GM19025 (cell line): ENCODE results near the gene TIMP2.
"Not testable (repeated sequence)": the region's sequence is repeated elsewhere in the genome, so short reads cannot be mapped to it uniquely, and the experiment has no call there.

Experiments used
- ATAC-seq: cut with Tn5 transposase; IDR thresholded peaks from one replicate; pipeline ENCODE4 v1.9.1; 2021; ENCODE audit warnings: mild to moderate bottlenecking, low read depth, moderate library complexity; ENCODE audit not compliant: unreplicated experiment

TIMP2 gene

GRCh38 chr17:78892062-78892456 is 33.1 kb downstream of the TIMP2 start:
- no peak for ATAC-seq

GRCh38 chr17:78891406-78892061 is 33.7 kb downstream of the TIMP2 start:
- ATAC-seq, result no peak

- ATAC-seq, result no peak
Measured at GRCh38 chr17:78890498-78890897, 34.7 kb downstream of the TIMP2 start.

DNA sequence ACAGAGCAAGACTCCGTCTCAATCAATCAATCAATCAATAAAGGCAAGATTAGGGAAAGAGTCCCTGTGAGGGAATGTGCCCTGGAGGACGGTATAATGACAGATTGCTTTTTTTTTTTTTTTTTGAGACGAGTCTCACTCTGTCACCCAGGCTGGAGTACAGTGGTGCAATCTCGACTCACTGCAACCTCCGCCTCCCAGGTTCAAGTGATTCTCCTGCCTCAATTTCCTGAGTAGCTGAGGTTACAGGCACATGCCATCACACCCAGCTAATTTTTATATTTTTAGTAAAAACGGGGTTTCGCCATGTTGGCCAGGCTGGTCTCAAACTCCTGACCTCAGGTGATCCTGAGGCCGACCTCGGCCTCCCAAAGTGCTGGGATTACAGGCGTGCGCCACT is 35.1 kb downstream of the TIMP2 start:
- not testable (repeated sequence) for ATAC-seq

- ATAC-seq, result no peak
Measured at GRCh38 chr17:78889531-78889930, 35.7 kb downstream of the TIMP2 start.

GRCh38 chr17:78888941-78889518 is 36.2 kb downstream of the TIMP2 start:
- no peak for ATAC-seq

- ATAC-seq, result no peak
Measured at GRCh38 chr17:78886954-78887353, 38.2 kb downstream of the TIMP2 start.

DNA sequence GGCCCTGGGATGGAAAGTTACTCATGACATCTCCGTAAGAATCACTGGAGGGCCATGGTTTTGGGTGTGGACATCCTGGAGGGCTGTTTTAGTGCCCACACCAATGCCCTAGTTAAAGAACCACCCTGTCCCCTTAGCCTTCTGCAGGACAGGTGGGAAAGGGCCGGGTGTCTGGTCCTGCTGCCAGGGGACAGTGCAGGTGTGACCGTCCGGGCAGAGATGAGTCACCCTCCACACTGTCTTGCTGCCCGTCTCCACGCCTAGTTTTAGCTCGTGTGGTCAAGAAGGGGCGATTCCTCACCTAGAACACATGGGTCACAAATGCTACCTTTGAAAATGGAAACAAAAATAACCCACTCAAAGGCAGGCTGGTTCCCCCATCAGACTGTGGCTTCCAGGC is 39.2 kb downstream of the TIMP2 start:
- no peak for ATAC-seq

GRCh38 chr17:78884876-78885667 is 40.1 kb downstream of the TIMP2 start:
- ATAC-seq, result no peak

GRCh38 chr17:78884148-78884825 is 40.9 kb downstream of the TIMP2 start:
- ATAC-seq, result no peak

DNA sequence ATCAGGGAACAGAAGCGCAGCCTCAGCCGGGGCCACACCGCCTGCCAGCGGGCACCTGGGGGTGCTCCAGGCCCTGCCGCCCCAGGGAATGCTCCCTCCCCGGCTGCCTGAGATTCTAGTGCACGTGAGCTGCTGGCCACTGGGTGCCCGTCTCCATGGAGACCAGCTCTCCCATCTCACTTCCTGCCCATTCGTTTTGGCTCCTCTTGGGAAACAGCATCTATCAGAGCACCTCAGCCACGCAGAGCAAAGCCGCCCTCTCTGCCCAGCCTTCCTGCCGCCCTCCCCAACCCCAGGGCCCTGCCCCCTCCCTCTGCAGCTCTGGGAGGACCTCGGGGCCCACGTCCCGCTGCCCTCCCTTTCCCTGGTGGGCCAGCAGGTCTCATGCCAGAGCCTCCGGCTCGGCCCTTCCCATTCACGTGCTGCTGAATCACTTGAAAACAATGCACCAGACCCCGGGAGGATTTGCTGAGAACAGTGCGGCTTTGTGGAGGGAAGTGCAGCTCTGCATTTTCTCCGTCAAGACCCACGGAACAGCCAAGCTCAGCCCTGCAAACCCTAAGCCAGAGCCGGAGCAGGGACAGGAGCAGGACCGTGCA is 41.6 kb downstream of the TIMP2 start:
- ATAC-seq, result no peak

DNA sequence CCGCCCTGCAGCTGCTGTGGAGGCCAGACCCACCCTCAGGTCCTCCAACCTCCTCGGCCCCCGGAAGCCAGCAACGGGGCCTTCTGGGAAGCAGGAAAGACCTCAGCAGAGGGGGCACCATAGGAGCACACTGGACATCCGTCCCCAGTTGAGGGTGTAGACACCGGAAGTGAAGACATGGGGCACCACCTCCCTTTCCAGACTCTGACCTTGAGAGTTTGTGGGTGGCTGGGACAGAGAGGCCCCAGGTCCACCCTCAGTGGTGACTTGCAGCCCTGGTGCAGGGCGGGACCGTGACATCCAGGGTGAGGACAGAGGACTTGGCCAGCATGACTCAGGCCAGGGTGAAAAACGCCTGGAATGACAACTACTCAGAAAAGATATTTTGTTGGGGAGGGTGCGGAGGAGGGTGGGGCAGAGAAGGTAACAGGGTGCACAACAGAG is 42.1 kb downstream of the TIMP2 start:
- ATAC-seq, result no peak

GRCh38 chr17:78882540-78883088 is 42.6 kb downstream of the TIMP2 start:
- ATAC-seq, result no peak

DNA sequence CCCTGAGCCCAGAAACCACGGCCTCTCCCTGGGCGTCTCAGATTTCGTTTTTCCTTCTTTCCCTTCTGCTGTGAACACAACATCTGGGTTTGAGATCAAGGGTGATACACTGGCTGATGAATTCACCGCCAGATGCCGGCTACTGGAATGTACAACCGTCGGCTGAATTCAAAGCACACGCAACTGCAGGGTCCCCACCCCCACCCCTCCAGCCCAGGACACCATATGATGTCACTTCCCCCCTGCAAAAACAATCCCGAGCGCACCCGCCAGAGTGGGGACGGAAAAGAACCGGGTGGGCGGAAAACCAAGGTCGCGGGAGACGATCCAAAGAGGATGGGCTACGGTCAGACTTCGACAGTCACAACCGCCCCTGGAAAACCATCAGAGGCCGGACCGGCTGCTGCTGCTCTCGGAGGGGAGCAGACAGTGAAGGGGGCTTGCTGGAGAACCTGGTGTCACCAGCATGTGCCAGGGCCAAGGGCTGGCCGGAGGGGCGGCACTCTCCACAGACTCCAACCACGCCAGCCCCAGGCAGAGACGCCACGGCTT is 45.5 kb downstream of the TIMP2 start:
- no peak for ATAC-seq

DNA sequence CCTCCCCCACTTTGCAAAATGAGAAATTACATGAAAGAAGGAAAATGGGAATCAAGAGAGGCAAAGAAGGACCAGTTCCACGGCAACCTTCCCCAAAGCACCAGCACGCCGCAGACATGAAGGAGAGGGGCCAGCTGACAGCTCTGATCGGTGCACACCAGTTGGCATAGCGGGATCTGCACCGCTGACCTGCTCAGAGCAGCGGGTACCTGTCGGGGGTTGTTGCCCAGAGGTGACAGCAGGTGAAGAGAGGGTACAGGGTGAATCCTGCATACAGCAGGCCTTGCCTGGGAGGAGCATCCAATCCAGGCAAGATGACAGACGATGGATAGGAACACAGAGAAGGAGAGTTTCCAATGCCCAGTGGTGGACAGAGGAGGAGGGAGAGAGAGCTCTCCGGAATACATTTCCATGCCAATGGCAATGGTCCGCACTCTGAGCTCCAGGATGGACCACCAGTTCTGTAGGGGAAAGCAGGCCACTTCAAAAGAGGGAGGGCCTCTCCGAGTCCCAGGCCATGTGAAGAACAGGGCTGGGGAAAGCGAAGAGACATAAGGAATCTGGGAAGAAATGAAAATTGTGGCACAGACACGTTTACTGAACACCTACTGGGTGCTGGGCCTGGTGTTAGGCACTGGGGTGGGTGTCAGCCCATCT is 46.2 kb downstream of the TIMP2 start:
- ATAC-seq, result no peak

- no peak for ATAC-seq
Measured at GRCh38 chr17:78878261-78878660, 46.9 kb downstream of the TIMP2 start.

DNA sequence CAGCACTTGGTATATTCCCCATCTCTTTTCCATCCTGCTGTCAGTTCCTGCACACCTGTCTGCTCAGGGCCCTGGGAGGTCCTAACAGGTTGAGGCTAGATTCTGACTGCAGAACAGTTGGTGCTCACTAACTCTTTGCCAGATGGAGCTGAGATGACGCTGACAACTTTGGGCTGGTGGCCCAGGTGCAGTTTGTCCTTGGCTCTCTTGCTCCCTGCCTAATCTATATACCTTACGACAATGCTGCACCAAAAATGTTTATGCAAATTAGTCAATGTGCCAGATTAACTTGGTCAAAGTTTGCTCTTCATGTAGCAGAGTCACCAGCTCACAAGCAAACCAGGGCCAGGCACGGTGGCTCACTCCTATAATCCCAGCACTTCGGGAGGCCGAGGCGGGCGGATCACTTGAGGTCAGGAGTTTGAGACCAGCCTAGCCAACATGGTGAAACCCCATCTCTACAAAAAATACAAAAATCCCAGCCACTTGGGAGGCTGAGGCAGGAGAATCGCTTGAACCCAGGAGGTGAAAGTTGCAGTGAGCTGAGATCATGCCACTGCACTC is 48.2 kb downstream of the TIMP2 start:
- ATAC-seq, result not testable (repeated sequence)

DNA sequence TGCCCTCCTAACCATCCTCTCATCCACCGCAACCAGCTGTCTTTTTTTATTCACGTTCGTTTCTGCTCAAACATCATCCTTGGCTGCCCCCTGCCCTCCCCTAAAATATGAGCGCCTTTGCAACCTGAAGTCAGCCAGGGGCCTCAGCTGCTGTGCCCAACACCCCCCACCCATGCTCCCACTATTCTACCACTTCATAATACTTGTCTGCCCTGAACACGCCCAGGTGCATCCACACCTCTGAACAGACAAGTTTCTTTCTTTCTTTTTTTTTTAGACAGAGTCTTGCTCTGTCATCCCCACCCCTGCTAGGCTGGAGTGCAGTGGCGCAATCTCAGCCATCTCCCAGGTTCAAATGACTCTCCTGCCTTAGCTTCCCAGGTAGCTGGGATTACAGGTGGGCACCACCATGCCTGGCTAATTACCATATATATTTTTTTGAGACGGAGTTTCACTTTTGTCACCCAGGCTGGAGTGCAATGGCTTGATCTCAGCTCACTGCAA is 49.0 kb downstream of the TIMP2 start:
- ATAC-seq, result no peak
